MV-4-11 (cell line): ENCODE measurements around the gene PSPH.
"Not testable (repeated sequence)": the region's sequence is repeated elsewhere in the genome, so short reads cannot be mapped to it uniquely, and the experiment has no call there.

Experiments used
- DNase-seq: peaks from one replicate; lab custom pipeline; 2025; lab: John Stamatoyannopoulos, UW

The PSPH gene

GRCh38 chr7:56051339-56052191 is at the start of gene PSPH, which contains the start of gene CCT6A:
Gene PSPH, minus strand, starts transcription at chr7:56051444. Its CDS starts 30,232 bp downstream, at chr7:56021212.
Gene CCT6A, plus strand, starts transcription at chr7:56051765. Its CDS starts 84 bp downstream, at chr7:56051849.
- DNase-seq: peak; percentile 94

- no peak for DNase-seq
These were observed 48.4 kb upstream of the PSPH start for GRCh38 chr7:56099653-56100052.

- not testable (repeated sequence) for DNase-seq
These were observed 47.2 kb upstream of the PSPH start for GRCh38 chr7:56098187-56099008.

- DNase-seq: peak; percentile 79
These were observed 46.5 kb upstream of the PSPH start for GRCh38 chr7:56097700-56098099.

- no peak for DNase-seq
These were observed 41.7 kb upstream of the PSPH start, which contains the start of gene PHKG1 for GRCh38 chr7:56092789-56093531. Gene PHKG1, minus strand, starts transcription at chr7:56092952. Its CDS starts 4,011 bp downstream, at chr7:56088941.

GRCh38 chr7:56092388-56092787 is 41.1 kb upstream of the PSPH start:
- not testable (repeated sequence) for DNase-seq

GRCh38 chr7:56091591-56091990 is 40.3 kb upstream of the PSPH start:
- DNase-seq: no peak

GRCh38 chr7:56087445-56087844 is 36.2 kb upstream of the PSPH start:
- no peak for DNase-seq

- no peak for DNase-seq
These were observed 35.5 kb upstream of the PSPH start for GRCh38 chr7:56086761-56087160.

GRCh38 chr7:56083150-56083785 is 32.0 kb upstream of the PSPH start:
- no peak for DNase-seq

- DNase-seq: no peak
These were observed 30.5 kb upstream of the PSPH start for GRCh38 chr7:56081626-56082340.

- not testable (repeated sequence) for DNase-seq
These were observed 29.6 kb upstream of the PSPH start for GRCh38 chr7:56080726-56081435.

- peak; percentile 60 for DNase-seq
These were observed 28.4 kb upstream of the PSPH start for GRCh38 chr7:56079450-56080185.

- DNase-seq: no peak
These were observed 27.0 kb upstream of the PSPH start for GRCh38 chr7:56078196-56078595.

- DNase-seq: no peak
These were observed 26.4 kb upstream of the PSPH start for GRCh38 chr7:56077681-56078080.

GRCh38 chr7:56074371-56074791 is 23.1 kb upstream of the PSPH start:
- peak; percentile 58 for DNase-seq

GRCh38 chr7:56066376-56066775 is 15.1 kb upstream of the PSPH start:
- DNase-seq: not testable (repeated sequence)

- DNase-seq: peak; percentile 84
These were observed 12.8 kb upstream of the PSPH start, which contains the start of gene SUMF2 for GRCh38 chr7:56063882-56064625. Gene SUMF2, plus strand, starts transcription at chr7:56064286. Its CDS starts 26 bp downstream, at chr7:56064312.

- no peak for DNase-seq
These were observed 12.2 kb upstream of the PSPH start for GRCh38 chr7:56063500-56063881.
